GM10248 (cell line): ENCODE results near the gene TGFBR3.

ENCODE experiments used
- CTCF ChIA-PET: fragments of 300-600 bp; sonication (Branson Sonifier 250); formaldehyde crosslinking; extraction: SDS; loops from one replicate; lab custom pipeline; 2021; ENCODE audit warnings: antibody characterized with exemption; lab: Yijun Ruan, JAX
- POLR2A ChIA-PET: fragments of 350-650 bp; sonication (Branson Sonifier 250); formaldehyde crosslinking; extraction: SDS; loops from one replicate; lab custom pipeline; 2020; ENCODE audit warnings: antibody characterized with exemption; lab: Yijun Ruan, JAX
- DNase-seq: peaks from one replicate; pipeline ENCODE4 v3.0.0; 2012; ENCODE audit errors: extremely low spot score
- CTCF ChIP-seq: IDR thresholded peaks from 2 replicates; pipeline ENCODE4 v1.5.1; 2012; ENCODE audit warnings: mild to moderate bottlenecking, low read depth; ENCODE audit errors: extremely low read depth, missing control alignments, control extremely low read depth

TGFBR3 gene

GRCh38 chr1:91651661-91652071 lies 234.3 kb downstream of the TGFBR3 start:
- TF ChIP-seq CTCF: no peak
- DNase-seq: no peak
- CTCF ChIA-PET: interaction anchor here (1.0 kb wide), 1 partner anchor 11 kb away, joined by 3 read pairs; no protein-coding TSS in a partner anchor
- POLR2A ChIA-PET: no interaction called here

DNA sequence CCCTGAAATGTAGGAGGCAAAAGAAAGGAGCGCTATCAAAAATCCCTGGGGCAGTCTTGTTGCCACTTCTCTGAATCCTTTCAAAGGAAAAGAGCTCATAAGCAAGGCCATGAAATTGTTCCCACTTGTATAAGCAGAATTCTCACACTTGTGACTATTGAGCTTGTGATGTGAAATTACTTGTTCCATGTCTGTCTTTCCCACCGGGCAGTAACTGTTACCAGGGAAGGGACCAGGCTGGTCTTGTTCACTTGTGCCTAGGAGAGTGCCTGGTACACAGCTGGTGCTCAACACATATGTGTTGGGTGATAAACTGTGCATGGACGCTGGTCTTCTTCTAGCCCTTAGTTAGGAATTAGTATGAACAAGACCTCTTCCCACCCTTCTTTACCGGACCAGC lies 234.7 kb downstream of the TGFBR3 start:
- POLR2A ChIA-PET: no interaction called here
- TF ChIP-seq CTCF: no peak
- no peak for DNase-seq
- CTCF ChIA-PET: interaction anchor here (1.0 to 1.1 kb wide), 2 partner anchors 11 to 211 kb away, joined by 3 read pairs; no protein-coding TSS in a partner anchor

- ChIA-PET CTCF (interaction anchor here (1.0 to 1.3 kb wide), 4 partner anchors 8 to 233 kb away, joined by 3 to 4 read pairs (median 3); no protein-coding TSS in a partner anchor), POLR2A (no interaction called here)
- no peak for DNase-seq
- TF ChIP-seq CTCF: no peak
These were observed 235.2 kb downstream of the TGFBR3 start for GRCh38 chr1:91650764-91651163.

DNA sequence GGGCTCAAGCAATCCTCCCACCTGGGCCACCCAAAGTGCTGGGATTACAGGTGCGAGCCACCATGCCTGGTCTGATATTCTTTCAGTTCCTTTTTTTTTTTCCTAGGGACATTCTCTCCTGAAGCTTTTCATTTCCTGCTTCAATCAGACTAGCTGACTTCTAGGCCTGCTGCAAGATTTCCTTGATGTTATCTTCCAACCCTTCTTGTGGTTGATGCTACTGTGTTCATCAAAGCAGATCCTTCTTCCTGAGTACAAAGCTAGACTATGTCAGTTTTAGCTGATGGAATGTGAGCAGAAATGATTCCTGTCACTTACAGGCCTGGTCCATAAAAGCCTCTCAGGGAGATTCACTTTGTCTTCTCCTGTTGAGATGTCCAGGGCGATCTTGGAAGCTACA lies 238.9 kb downstream of the TGFBR3 start:
- CTCF ChIA-PET: interaction anchor here (1.0 to 2.0 kb wide), 3 partner anchors 11 to 70 kb away, joined by 3 to 6 read pairs (median 4); no protein-coding TSS in a partner anchor
- no peak for DNase-seq
- POLR2A ChIA-PET: no interaction called here
- no peak for TF ChIP-seq CTCF

- ChIA-PET POLR2A (no interaction called here), CTCF (interaction anchor here (1.1 kb wide), 1 partner anchor 8 kb away, joined by 4 read pairs; no protein-coding TSS in a partner anchor)
- DNase-seq: no peak
- TF ChIP-seq CTCF: no peak
These were observed 240.9 kb downstream of the TGFBR3 start for GRCh38 chr1:91645031-91645430.

GRCh38 chr1:91643431-91643830 lies 242.5 kb downstream of the TGFBR3 start:
- ChIA-PET CTCF (no interaction called here), POLR2A (no interaction called here)
- no peak for TF ChIP-seq CTCF
- no peak for DNase-seq
